Adipocyte (in vitro differentiated cells): ENCODE results near the gene RGL1.
A peak's percentile ranks its signal among the peaks of the same experiment; 100 is the strongest.

ENCODE experiments used
- DNase-seq: peaks from one replicate; pipeline ENCODE4 v3.0.0-alpha.2; 2015; ENCODE audit warnings: low read depth
- H3K27me3 ChIP-seq: replicated peaks from 2 replicates; pipeline ENCODE4 v1.7.0; 2013; ENCODE audit warnings: mild to moderate bottlenecking, low read length, moderate library complexity; ENCODE audit not compliant: control insufficient read depth, insufficient read depth
- H3K36me3 ChIP-seq: 2 replicates; pipeline ENCODE4 v1.7.0; 2013; ENCODE audit warnings: low read length, mild to moderate bottlenecking, moderate library complexity; ENCODE audit not compliant: control insufficient read depth, insufficient read depth, severe bottlenecking
- H3K4me1 ChIP-seq: 2 replicates; pipeline ENCODE4 v1.7.0; 2013; ENCODE audit warnings: mild to moderate bottlenecking, low read length, moderate library complexity; ENCODE audit not compliant: control insufficient read depth, insufficient read depth
- H3K4me3 ChIP-seq: 2 replicates; pipeline ENCODE4 v1.7.0; 2013; ENCODE audit warnings: mild to moderate bottlenecking, low read length, moderate library complexity
- H3K9ac ChIP-seq: 2 replicates; pipeline ENCODE4 v1.7.0; 2013; ENCODE audit warnings: mild to moderate bottlenecking, low read length, moderate library complexity
- H3K9me3 ChIP-seq: 2 replicates; pipeline ENCODE4 v1.7.0; 2013; ENCODE audit warnings: mild to moderate bottlenecking, low read length, moderate library complexity; ENCODE audit not compliant: control insufficient read depth

RGL1 gene

GRCh38 chr1:183925947-183926346 lies 121.0 kb downstream of the RGL1 start:
- Histone ChIP-seq H3K4me3 (no peak overlapping the region), H3K9me3 (no peaks in the 10 kb centered on the region), H3K27me3 (no peaks in the 10 kb centered on the region), H3K9ac (no peak overlapping the region), H3K4me1 (peaks cover 17% of the 10 kb centered on the region), H3K36me3 (peaks cover 33% of the 10 kb centered on the region)
- no peak for DNase-seq

DNA sequence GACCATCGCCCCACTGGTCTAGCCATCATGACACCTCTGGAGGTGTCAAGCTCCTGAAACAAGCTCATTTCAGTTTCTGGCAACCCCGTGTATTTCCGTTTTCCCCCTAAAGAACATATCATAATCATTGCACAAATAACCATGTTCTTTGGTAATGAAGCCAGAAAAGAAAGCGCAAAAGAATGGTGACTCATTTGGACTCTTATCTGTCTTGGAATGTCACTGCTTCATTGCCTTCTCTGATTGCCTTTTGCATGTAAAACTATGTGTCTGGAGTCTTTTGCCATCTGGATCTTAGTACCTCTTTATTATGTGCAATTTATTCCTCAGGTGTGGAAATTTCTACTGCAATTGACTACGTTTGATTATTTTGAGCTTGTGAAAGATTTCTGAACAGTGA lies 122.1 kb downstream of the RGL1 start:
- Histone ChIP-seq H3K4me3 (no peak overlapping the region), H3K27me3 (no peaks in the 10 kb centered on the region), H3K4me1 (peaks cover 28% of the 10 kb centered on the region), H3K9me3 (no peaks in the 10 kb centered on the region), H3K9ac (no peak overlapping the region), H3K36me3 (peaks cover 30% of the 10 kb centered on the region)
- DNase-seq = peak; percentile 19

GRCh38 chr1:183931646-183932271 lies 126.8 kb downstream of the RGL1 start:
- Histone ChIP-seq H3K9me3 (no peaks in the 10 kb centered on the region), H3K27me3 (no peaks in the 10 kb centered on the region), H3K9ac (peak overlapping the region; percentile 68), H3K4me1 (peaks cover 32% of the 10 kb centered on the region), H3K36me3 (peaks cover 4% of the 10 kb centered on the region), H3K4me3 (peak overlapping the region; percentile 58)
- DNase-seq = peak; percentile 9

- H3K4me3 ChIP-seq = peak overlapping the region; percentile 58
- peak overlapping the region; percentile 68 for H3K9ac ChIP-seq
- peaks cover 26% of the 10 kb centered on the region for H3K4me1 ChIP-seq
- no peaks in the 10 kb centered on the region for H3K9me3 ChIP-seq
- peak; percentile 87 for DNase-seq
- no peaks in the 10 kb centered on the region for H3K27me3 ChIP-seq
- peaks cover 4% of the 10 kb centered on the region for H3K36me3 ChIP-seq
Observed at GRCh38 chr1:183932412-183932811, 127.5 kb downstream of the RGL1 start.

GRCh38 chr1:183933528-183934179 lies 128.7 kb downstream of the RGL1 start:
- no peak for DNase-seq
- H3K4me3 ChIP-seq = no peak overlapping the region
- H3K9me3 ChIP-seq = no peaks in the 10 kb centered on the region
- no peaks in the 10 kb centered on the region for H3K27me3 ChIP-seq
- peaks cover 24% of the 10 kb centered on the region for H3K4me1 ChIP-seq
- no peak overlapping the region for H3K9ac ChIP-seq
- peaks cover 5% of the 10 kb centered on the region for H3K36me3 ChIP-seq

DNA sequence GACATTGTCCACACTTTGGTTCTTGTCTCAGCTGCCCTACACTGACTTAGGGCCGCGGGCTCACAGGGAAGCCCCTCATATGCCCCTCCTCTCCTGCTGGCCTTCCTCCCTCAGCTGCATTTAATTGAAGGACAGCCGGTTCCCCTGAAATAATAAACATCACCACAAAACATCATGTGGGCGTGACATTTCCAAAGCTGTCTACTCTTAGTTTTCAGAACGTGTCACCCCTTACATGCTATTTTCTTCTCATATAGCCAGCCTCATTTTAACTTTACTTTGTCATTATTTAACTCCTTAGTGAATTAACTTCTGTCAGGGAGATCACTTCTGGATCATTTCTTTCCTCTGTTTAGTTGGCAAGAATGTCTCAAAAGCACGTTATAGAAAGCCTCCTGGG lies 129.4 kb downstream of the RGL1 start:
- Histone ChIP-seq H3K27me3 (no peaks in the 10 kb centered on the region), H3K9me3 (no peaks in the 10 kb centered on the region), H3K36me3 (peaks cover 5% of the 10 kb centered on the region), H3K4me3 (no peak overlapping the region), H3K4me1 (peaks cover 24% of the 10 kb centered on the region), H3K9ac (no peak overlapping the region)
- no peak for DNase-seq

DNA sequence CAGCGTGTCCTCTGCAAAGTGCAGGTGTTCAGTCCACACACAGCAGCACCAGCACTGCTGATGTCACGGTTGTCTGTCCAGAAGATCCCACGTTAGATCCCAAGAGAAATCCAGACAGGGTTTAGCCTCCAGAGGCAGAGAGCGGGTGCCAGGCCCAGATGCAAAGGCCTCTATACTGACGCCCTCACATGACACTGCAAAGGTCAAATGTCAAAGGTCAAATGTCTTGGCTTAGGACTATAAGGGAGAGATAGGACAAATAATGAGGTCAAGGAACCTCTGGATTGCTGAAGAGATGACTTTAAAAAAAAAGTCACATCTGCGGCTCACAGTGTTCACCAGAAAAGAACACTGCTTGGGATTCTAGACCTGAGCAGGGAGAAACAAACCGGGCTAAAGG lies 131.1 kb downstream of the RGL1 start:
- H3K27me3 ChIP-seq = no peaks in the 10 kb centered on the region
- no peak for DNase-seq
- H3K9ac ChIP-seq = no peak overlapping the region

GRCh38 chr1:183936791-183937190 lies 131.9 kb downstream of the RGL1 start:
- H3K36me3 ChIP-seq = peaks cover 5% of the 10 kb centered on the region
- no peaks in the 10 kb centered on the region for H3K27me3 ChIP-seq
- no peak overlapping the region for H3K9ac ChIP-seq
- H3K4me1 ChIP-seq = peaks cover 14% of the 10 kb centered on the region
- H3K9me3 ChIP-seq = no peaks in the 10 kb centered on the region
- no peak overlapping the region for H3K4me3 ChIP-seq
- no peak for DNase-seq

More for the DNA sequence above, 131.1 kb downstream of the RGL1 start:
- Histone ChIP-seq H3K9me3 (no peaks in the 10 kb centered on the region), H3K36me3 (peaks cover 5% of the 10 kb centered on the region), H3K4me1 (peaks cover 22% of the 10 kb centered on the region), H3K4me3 (no peak overlapping the region)

DNA sequence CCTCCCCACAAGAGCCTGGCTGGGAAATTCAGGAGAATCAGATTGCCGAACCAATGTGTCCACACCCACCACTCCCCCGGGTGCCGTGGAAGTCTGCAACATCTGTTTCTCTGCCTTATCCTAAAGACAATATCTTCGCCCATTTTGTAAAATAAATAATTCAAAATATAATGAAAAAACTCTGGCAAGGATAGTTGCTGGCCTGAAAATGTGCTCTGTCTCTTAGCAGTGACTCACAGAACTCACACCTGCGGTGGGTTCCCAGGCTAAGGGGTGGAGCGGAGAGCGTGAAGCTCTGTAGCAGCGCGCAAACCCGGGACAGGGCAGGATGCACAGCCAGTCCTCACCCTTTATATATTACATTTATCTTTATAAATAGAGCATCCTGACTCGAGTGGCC lies 132.7 kb downstream of the RGL1 start:
- no peak for DNase-seq
- Histone ChIP-seq H3K36me3 (peaks cover 5% of the 10 kb centered on the region), H3K4me1 (peaks cover 8% of the 10 kb centered on the region), H3K9ac (no peak overlapping the region), H3K9me3 (no peaks in the 10 kb centered on the region), H3K4me3 (no peak overlapping the region), H3K27me3 (no peaks in the 10 kb centered on the region)

DNA sequence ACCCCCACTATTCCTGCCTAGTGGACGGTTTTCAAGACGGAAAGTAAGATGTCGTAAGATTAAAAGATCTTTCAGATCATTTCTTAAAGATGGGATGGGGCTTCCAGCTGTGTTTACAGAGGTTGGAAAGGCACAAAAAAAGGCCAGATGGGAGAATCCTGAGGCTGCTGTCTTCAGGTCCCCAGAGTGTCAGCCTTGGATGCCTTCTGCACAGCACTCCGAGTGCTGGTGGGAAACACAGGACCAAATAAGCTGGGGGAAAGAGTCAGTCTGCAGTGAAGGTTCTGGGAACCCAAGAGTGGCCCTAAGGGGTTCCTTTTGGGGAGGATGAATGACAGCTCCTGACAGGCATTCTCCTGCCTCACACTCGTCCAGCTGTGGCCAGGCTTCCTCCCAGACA lies 136.1 kb downstream of the RGL1 start:
- Histone ChIP-seq H3K4me3 (no peak overlapping the region), H3K9me3 (no peaks in the 10 kb centered on the region), H3K27me3 (no peaks in the 10 kb centered on the region), H3K9ac (no peak overlapping the region), H3K4me1 (peaks cover 10% of the 10 kb centered on the region), H3K36me3 (peaks cover 5% of the 10 kb centered on the region)
- DNase-seq = no peak

- Histone ChIP-seq H3K27me3 (no peaks in the 10 kb centered on the region), H3K36me3 (peaks cover 5% of the 10 kb centered on the region), H3K4me1 (peaks cover 10% of the 10 kb centered on the region), H3K9me3 (no peaks in the 10 kb centered on the region), H3K9ac (no peak overlapping the region), H3K4me3 (no peak overlapping the region)
- DNase-seq = peak; percentile 97
Observed at GRCh38 chr1:183942933-183943693, 138.2 kb downstream of the RGL1 start.
